ENCODE data around the gene KAT5.
A peak's percentile ranks its signal among the peaks of the same experiment; 100 is the strongest.
"Not testable (repeated sequence)": the region's sequence is repeated elsewhere in the genome, so short reads cannot be mapped to it uniquely, and the experiment has no call there.

KAT5 gene

GRCh38 chr11:65709661-65710060, 2.4 kb upstream of the KAT5 start:
- DNase-seq (ENCODE audit: low spot score): no peak

- DNase-seq (ENCODE audit: low spot score): no peak
Observed at GRCh38 chr11:65710421-65710820, 1.6 kb upstream of the KAT5 start.

- DNase-seq (ENCODE audit: low spot score): no peak
Observed at GRCh38 chr11:65712633-65713076, 603 bp downstream of the KAT5 start.

GRCh38 chr11:65713212-65713969, 1.3 kb downstream of the KAT5 start:
- no peak for DNase-seq (ENCODE audit: low spot score)

GRCh38 chr11:65714433-65714832, 2.4 kb downstream of the KAT5 start:
- DNase-seq (ENCODE audit: low spot score): no peak

DNA sequence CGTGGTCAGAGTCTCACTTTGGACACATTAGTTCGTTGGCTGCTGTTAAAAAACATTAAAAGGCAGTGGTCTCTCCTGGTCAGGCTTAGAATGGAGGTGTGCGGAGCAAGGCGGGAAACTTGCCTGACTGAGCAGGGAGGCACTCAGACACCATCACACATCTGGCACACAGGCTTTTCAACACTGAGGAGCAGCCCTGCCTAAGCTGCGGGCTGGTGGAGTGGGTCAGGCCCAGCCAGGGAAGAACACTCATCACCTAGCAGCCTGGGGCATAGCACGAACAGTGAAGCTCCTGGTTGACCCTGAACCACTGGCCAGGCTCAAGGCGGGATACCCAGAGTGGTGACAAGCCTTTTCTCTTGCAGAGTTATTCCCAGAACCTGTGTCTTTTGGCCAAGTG, 4.2 kb downstream of the KAT5 start:
- no peak for DNase-seq (ENCODE audit: low spot score)

GRCh38 chr11:65716774-65717405, 4.8 kb downstream of the KAT5 start:
- DNase-seq (ENCODE audit: low spot score): no peak

DNA sequence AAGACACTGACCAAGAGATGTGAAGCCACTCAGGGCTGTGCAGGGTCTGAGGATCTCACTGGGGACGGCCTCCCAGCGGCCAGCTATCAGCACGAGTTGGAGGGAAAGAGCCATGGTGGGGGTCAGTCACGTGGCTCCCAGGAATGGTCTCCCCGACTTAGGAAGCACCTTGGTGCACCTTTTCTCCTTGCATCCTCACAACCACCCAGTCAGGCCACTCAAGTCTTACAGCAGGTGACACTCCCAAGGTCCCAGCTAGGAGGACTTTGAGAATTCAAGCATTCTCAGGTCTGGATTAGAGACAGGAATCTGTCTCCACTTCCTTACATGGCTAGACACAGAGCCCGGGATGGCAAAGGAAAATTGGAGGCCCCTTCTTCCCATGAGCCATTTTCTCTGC, 5.9 kb downstream of the KAT5 start:
- DNase-seq (ENCODE audit: low spot score): no peak

GRCh38 chr11:65718531-65718930, 6.5 kb downstream of the KAT5 start:
- no peak for DNase-seq (ENCODE audit: low spot score)

- DNase-seq (ENCODE audit: low spot score): no peak
Observed at GRCh38 chr11:65718964-65719492, 7.0 kb downstream of the KAT5 start.

GRCh38 chr11:65719871-65720210, 7.8 kb downstream of the KAT5 start:
- DNase-seq (ENCODE audit: low spot score): no peak

GRCh38 chr11:65720211-65720934, 8.3 kb downstream of the KAT5 start, which contains the start of gene RNASEH2C:
Gene RNASEH2C (minus strand): TSS chr11:65720798. CDS start chr11:65720758, 40 bp downstream.
- peak; percentile 83 for DNase-seq (ENCODE audit: low spot score)

DNA sequence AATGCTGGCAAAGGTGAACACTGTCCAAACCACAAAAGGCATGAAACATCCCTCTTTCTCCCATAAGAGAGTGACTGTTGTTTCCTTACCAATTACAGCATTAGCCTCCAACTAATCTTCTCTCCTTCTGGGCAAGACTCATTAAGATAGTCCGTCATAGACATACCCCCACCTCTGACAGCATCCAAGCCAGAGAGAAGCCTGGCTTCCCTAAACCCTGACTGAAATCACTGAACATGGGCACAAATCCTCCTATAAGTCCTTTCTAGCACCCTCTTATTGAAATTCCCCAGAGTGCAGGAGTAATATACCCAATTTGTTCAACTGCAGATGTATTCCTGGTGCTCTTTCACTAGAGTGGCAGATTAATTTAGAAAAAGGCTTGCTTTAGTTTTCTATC, 10.2 kb downstream of the KAT5 start:
- DNase-seq (ENCODE audit: low spot score): no peak

GRCh38 chr11:65726660-65727059, 14.6 kb downstream of the KAT5 start:
- no peak for DNase-seq (ENCODE audit: low spot score)

- DNase-seq (ENCODE audit: low spot score): no peak
Observed at GRCh38 chr11:65727865-65728264, 15.8 kb downstream of the KAT5 start.

- no peak for DNase-seq (ENCODE audit: low spot score)
Observed at GRCh38 chr11:65730461-65730860, 18.4 kb downstream of the KAT5 start.

- not testable (repeated sequence) for DNase-seq (ENCODE audit: low spot score)
Observed at GRCh38 chr11:65735111-65735510, 23.1 kb downstream of the KAT5 start.

DNA sequence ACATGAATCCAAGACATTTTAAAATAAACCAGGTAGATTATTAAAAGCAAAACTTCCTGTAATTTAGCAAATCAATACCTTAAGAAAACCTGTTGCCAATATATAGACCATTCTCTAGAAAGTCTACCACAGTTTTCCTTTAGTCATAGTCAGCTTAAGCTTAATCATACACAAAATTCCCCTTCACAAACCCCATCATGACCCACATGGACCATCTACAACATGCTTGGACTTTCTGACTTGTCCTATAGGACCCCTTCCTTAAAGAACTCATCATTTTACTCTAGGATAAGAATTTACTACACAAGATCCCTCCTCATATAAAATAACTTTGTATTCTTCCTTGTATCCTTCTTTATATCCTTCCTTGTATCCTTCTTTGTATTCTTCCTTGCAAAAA, 24.8 kb downstream of the KAT5 start:
- DNase-seq (ENCODE audit: low spot score): no peak

DNA sequence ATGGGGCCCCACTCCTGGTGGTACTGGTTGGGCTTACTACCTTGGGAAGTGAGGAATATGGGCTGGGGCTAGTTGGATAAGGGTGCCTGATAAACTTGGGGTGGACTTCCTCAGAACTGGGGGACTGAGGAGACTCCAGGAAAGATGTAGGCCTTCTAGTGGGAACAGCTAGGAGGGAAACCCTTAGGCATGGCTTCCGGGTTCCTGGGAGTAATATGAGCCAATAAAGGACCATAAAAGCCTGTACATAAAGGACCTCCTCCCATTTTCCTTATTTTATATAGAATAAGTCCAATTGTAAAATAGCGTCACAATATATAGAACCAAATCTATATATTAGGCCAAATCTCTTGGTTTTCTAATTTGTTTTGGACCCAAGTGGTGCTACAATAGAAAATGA, 27.0 kb downstream of the KAT5 start:
- DNase-seq (ENCODE audit: low spot score): no peak

DNA sequence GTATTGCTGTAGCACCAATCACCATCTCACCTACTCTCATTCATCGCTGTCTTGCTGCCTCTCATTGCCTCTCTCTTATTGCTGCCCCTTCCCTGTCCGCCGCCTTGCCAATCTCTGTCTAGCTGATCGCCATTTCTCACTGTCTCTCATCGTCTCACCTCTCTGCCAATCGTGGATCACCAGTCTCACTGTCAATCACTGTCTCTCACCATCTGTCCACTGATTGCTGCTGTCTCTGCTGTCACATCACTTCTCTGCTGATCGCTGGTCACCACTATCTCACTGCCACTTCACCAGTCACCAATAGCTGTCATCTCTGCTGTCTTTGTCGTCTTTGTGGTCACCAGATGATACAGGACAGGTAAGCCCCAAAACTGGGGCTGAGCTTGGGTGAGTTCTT, 29.1 kb downstream of the KAT5 start:
- no peak for DNase-seq (ENCODE audit: low spot score)

DNA sequence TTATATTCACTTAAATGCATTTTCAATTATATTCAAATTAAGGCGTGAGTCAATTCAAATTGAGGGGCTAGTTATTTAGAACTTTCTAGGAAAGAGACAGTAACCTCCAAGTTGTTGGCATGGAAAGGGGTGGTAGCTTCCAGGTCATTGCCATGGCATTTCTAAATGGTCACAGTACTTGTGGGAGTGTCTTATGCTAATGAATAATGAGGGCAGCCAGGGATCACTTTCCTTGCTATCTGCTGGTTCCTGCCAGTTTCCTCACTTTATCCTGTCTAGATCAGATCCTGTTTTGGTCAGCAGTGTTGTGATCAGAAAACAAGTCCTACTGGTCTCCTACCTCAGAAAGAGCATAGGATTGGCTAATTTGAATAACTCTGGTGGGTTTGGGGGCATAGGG, 30.3 kb downstream of the KAT5 start:
- DNase-seq (ENCODE audit: low spot score): no peak

DNA sequence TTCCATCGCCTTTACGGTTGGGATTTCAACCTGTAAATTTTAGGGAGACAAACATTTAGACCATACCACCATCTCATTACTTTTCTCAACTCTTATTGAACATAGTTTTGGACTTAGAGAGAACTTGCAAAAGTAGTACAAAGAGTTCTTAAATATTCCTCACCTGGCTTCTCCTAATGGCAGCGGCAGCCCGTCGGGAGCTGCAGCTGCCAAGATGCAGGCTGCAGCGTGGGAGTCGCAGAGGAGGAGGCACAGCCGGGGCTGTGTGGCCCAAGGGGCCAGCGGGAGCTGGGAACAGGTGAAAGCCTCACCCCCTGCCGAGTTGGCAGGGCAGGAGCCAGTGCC, 31.6 kb downstream of the KAT5 start:
- no peak for DNase-seq (ENCODE audit: low spot score)
